Measurements from ENCODE around the gene SOCS1. TPM values are rescaled to one million over a fixed set of nuclear protein-coding genes. Genes with fewer than 3 reads are reported as not detected.

SOCS1 gene
- total and polyA plus RNA-seq, 9 of the 15 experiments (the other 6 are each of a cell fraction or from before 2014, with no cell fraction given) = 0.04 to 7.5 (median 2.3) TPM

DNA sequence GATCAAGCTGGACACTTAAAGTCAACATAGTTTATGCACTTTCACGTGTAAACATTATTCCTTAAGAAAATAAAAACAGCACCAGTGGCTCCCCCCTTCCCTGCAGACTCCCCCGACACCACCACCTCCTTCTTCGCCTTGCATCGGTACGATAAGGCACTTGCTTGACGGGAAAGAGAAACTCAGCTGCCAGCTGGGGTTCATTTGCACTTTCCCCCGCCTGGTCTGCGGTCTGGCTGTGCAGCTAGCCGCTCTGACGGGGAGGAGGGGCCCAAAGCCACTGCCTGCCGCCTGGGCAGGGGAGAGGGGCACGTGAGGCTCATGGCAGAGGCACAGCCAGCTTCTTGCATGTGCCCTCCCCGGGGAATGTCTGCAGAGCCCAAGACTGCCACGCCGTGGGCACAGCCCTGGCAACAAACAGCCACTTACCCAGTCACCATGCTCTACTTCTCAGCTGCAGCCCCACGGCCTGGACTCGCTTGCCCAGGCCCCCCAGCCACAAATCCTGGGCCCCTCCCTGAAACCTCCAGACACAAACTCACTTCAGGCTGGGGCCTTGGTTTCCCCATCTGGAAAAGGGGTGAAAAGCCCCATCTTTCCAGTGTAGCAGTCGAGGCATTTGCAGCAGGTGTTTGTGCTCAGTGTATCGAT, 41.6 kb upstream of the SOCS1 start (continued):
- TF ChIP-seq, protein P1, sequence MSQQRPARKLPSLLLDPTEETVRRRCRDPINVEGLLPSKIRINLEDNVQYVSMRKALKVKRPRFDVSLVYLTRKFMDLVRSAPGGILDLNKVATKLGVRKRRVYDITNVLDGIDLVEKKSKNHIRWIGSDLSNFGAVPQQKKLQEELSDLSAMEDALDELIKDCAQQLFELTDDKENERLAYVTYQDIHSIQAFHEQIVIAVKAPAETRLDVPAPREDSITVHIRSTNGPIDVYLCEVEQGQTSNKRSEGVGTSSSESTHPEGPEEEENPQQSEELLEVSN (IDR thresholded peaks at IDR 0.05; ENCODE audit: borderline replicate concordance in 1 of 2, extremely low read depth in 1 of 2, insufficient read depth in 1 of 2, insufficient read length in 1 of 2, low read depth in 1 of 2, low read length in 1 of 2, poor library complexity in 1 of 2, severe bottlenecking in 1 of 2) = peak in 1 of 2 experiments; percentile 22
- peak; percentile 85 for TF ChIP-seq CBFA2T2 (conservative IDR thresholded peaks at IDR 0.05)
- TF ChIP-seq, protein P2, sequence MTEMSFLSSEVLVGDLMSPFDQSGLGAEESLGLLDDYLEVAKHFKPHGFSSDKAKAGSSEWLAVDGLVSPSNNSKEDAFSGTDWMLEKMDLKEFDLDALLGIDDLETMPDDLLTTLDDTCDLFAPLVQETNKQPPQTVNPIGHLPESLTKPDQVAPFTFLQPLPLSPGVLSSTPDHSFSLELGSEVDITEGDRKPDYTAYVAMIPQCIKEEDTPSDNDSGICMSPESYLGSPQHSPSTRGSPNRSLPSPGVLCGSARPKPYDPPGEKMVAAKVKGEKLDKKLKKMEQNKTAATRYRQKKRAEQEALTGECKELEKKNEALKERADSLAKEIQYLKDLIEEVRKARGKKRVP (CRISPR knock-in tag; IDR thresholded peaks at IDR 0.05) = 0 out of 2 replicates have a peak, but pooled peaks have one; percentile 6
- TF ChIP-seq NR1H2 (CRISPR knock-in tag; IDR thresholded peaks at IDR 0.05) = no peak
- TF ChIP-seq BHLHE40 (IDR thresholded peaks at IDR 0.05; ENCODE audit: low read length) = peak; percentile 95
- TF ChIP-seq GTF2A2 (tag; IDR thresholded peaks at IDR 0.05) = no peak
- no peak for TF ChIP-seq FOXA3 (CRISPR knock-in tag; conservative IDR thresholded peaks at IDR 0.05 in 1 of 2, IDR thresholded peaks at IDR 0.05 in 1 of 2)
- TF ChIP-seq ZBTB1 (CRISPR knock-in tag; IDR thresholded peaks at IDR 0.05; ENCODE audit: borderline replicate concordance, low read depth) = peak; percentile 63; the same call in 1 of the 2 replicates
- peak; percentile 89 for TF ChIP-seq TCF3 (CRISPR knock-in tag; IDR thresholded peaks at IDR 0.05)
- 0 out of 4 replicates have a peak, but pooled peaks of 1 of the 2 experiments have one; percentile 47 for TF ChIP-seq ZNF639 (CRISPR knock-in tag; conservative IDR thresholded peaks at IDR 0.05 in 1 of 2, IDR thresholded peaks at IDR 0.05 in 1 of 2)
- TF ChIP-seq MTF1 (CRISPR knock-in tag; IDR thresholded peaks at IDR 0.05; ENCODE audit: borderline replicate concordance) = no peak
- TF ChIP-seq TRIM24 (IDR thresholded peaks at IDR 0.05) = peak; percentile 33 to 56; a peak in 1 of 4 replicates
- TF ChIP-seq FOXP1 (CRISPR knock-in tag; IDR thresholded peaks at IDR 0.05) = no peak
- peak; percentile 8 for TF ChIP-seq TAF9B (IDR thresholded peaks at IDR 0.05; ENCODE audit: partially characterized antibody)
- TF ChIP-seq, protein P3, sequence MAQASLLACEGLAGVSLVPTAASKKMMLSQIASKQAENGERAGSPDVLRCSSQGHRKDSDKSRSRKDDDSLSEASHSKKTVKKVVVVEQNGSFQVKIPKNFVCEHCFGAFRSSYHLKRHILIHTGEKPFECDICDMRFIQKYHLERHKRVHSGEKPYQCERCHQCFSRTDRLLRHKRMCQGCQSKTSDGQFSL (CRISPR knock-in tag; IDR thresholded peaks at IDR 0.05) = 0 out of 2 replicates have a peak, but pooled peaks have one; percentile 25
- TF ChIP-seq, protein P3 (tag; IDR thresholded peaks at IDR 0.05) = no peak
- TF ChIP-seq ZNF12 (CRISPR knock-in tag; IDR thresholded peaks at IDR 0.05) = no peak
- TF ChIP-seq, protein P4, sequence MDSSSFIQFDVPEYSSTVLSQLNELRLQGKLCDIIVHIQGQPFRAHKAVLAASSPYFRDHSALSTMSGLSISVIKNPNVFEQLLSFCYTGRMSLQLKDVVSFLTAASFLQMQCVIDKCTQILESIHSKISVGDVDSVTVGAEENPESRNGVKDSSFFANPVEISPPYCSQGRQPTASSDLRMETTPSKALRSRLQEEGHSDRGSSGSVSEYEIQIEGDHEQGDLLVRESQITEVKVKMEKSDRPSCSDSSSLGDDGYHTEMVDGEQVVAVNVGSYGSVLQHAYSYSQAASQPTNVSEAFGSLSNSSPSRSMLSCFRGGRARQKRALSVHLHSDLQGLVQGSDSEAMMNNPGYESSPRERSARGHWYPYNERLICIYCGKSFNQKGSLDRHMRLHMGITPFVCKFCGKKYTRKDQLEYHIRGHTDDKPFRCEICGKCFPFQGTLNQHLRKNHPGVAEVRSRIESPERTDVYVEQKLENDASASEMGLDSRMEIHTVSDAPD (CRISPR knock-in tag; IDR thresholded peaks at IDR 0.05) = no peak
- peak; percentile 45; the same call in 1 of the 2 replicates for TF ChIP-seq SMARCE1 (IDR thresholded peaks at IDR 0.05)
- TF ChIP-seq TAF1 (IDR thresholded peaks at IDR 0.05; ENCODE audit: control insufficient read depth, extremely low read depth, insufficient read depth, low read length, severe bottlenecking) = no peak
- TF ChIP-seq ARID1B (IDR thresholded peaks at IDR 0.05) = peak; percentile 82

Measured in K562 (cell line).